ENCODE results near the gene CMC1. TPM values are rescaled to one million over a fixed set of nuclear protein-coding genes. Genes with fewer than 3 reads are reported as not detected.

Gene CMC1
- polyA plus RNA-seq, 2 of the 4 experiments (the other 2 are of a cell fraction), result 56.9 to 76.7 TPM

DNA sequence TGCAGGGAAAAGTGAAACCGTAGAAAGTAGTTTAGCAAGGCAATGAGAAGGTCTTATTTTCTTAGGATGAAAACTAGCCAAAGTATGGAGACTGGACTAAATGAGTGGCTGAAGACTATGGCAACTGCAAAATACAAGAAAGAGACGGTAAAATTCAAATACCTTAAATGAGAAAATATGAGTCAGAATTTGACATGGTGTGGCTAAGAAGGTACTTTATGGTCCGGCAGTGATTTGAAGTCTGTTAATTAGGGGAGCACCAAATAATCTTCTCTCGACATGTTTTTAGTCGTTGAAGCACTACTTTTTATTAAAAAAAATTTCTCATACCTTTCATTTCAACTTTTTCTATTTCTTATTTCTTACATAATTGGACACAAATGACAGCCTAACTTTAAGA is 12.8 kb upstream of the CMC1 start:
- no peak for ATAC-seq
- ChIA-PET CTCF (no interaction called here), POLR2A (no interaction called here)
- FAIRE-seq, result no peak
- TF ChIP-seq PHF8 (IDR thresholded peaks at IDR 0.05; ENCODE audit: borderline replicate concordance, low read depth) (no peak), FOSB (CRISPR knock-in tag; IDR thresholded peaks at IDR 0.05) (no peak), PBX3 (IDR thresholded peaks at IDR 0.05) (no peak), ZNF302 (CRISPR knock-in tag; IDR thresholded peaks at IDR 0.05) (no peak)
- H3K27ac ChIP-seq, result no peak overlapping the region
- no peak overlapping the region for H3K4me2 ChIP-seq
- H3K4me3 ChIP-seq, result no peak overlapping the region
- H3K9me3 ChIP-seq, result no peaks in the 10 kb centered on the region
- DNase-seq (ENCODE audit: low read depth in 1 of 2, low spot score in 1 of 2), result no peak
- WGBS (ENCODE audit: missing lambda C conversion rate), result 79% methylated on average over 5 of the region's 5 CpGs
- H3K4me1 ChIP-seq, result no peaks in the 10 kb centered on the region

DNA sequence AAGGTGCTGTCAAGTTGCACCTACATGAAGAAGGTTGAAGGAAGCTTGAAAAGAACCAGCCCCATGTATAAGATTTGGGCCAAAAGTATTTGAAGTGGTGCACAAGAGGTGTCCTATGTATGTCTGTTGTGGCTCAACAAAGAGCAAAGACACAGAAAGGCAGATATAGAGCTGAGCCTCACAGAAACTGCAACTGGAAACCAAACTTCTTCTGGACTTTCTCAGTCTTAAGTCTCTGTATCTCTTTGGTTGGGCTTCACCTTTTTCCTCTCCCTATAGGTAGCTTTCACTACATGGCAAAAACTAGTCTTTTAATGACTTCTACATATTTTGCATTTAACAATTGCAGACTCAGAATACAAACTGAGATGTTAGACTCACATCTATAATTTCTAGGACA is 8.8 kb upstream of the CMC1 start:
- POLR2A ChIA-PET, result no interaction called here
- no peak for ATAC-seq
- no peaks in the 10 kb centered on the region for H3K9me3 ChIP-seq
- no peak overlapping the region for H3K27ac ChIP-seq
- DNase-seq (ENCODE audit: low read depth in 1 of 2, low spot score in 1 of 2), result no peak
- no peaks in the 10 kb centered on the region for H3K4me1 ChIP-seq
- no peak overlapping the region for H3K4me3 ChIP-seq
- no peak for FAIRE-seq
- H3K4me2 ChIP-seq, result no peak overlapping the region
- CTCF ChIA-PET, result no interaction called here
- no peak for TF ChIP-seq JUNB (IDR thresholded peaks at IDR 0.05)
- TF ChIP-seq FOSL2 (IDR thresholded peaks at IDR 0.05), result no peak
- TF ChIP-seq FOSL2 (CRISPR knock-in tag; IDR thresholded peaks at IDR 0.05), result no peak
- TF ChIP-seq TFCP2L1 (CRISPR knock-in tag; IDR thresholded peaks at IDR 0.05), result no peak
- TF ChIP-seq, protein P1, sequence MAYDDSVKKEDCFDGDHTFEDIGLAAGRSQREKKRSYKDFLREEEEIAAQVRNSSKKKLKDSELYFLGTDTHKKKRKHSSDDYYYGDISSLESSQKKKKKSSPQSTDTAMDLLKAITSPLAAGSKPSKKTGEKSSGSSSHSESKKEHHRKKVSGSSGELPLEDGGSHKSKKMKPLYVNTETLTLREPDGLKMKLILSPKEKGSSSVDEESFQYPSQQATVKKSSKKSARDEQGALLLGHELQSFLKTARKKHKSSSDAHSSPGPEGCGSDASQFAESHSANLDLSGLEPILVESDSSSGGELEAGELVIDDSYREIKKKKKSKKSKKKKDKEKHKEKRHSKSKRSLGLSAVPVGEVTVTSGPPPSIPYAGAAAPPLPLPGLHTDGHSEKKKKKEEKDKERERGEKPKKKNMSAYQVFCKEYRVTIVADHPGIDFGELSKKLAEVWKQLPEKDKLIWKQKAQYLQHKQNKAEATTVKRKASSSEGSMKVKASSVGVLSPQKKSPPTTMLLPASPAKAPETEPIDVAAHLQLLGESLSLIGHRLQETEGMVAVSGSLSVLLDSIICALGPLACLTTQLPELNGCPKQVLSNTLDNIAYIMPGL (CRISPR knock-in tag; IDR thresholded peaks at IDR 0.05; ENCODE audit: borderline replicate concordance), result no peak
- TF ChIP-seq RFX5 (IDR thresholded peaks at IDR 0.05), result no peak
- no peak for TF ChIP-seq HOXB5 (CRISPR knock-in tag; IDR thresholded peaks at IDR 0.05)
- TF ChIP-seq PBX3 (IDR thresholded peaks at IDR 0.05), result no peak
- TF ChIP-seq ZFP36 (IDR thresholded peaks at IDR 0.05; ENCODE audit: borderline replicate concordance, partially characterized antibody), result no peak
- TF ChIP-seq MAFK (IDR thresholded peaks at IDR 0.05; ENCODE audit: partially characterized antibody), result no peak
- TF ChIP-seq ESRRA (IDR thresholded peaks at IDR 0.05; ENCODE audit: borderline replicate concordance, low read length), result no peak
- no peak for TF ChIP-seq KDM1A (IDR thresholded peaks at IDR 0.05; ENCODE audit: low read depth)
- TF ChIP-seq ATOH8 (CRISPR knock-in tag; IDR thresholded peaks at IDR 0.05; ENCODE audit: low read depth), result no peak
- no peak for TF ChIP-seq SMC3 (IDR thresholded peaks at IDR 0.05)
- TF ChIP-seq NPAS2 (CRISPR knock-in tag; IDR thresholded peaks at IDR 0.05; ENCODE audit: borderline replicate concordance), result no peak

DNA sequence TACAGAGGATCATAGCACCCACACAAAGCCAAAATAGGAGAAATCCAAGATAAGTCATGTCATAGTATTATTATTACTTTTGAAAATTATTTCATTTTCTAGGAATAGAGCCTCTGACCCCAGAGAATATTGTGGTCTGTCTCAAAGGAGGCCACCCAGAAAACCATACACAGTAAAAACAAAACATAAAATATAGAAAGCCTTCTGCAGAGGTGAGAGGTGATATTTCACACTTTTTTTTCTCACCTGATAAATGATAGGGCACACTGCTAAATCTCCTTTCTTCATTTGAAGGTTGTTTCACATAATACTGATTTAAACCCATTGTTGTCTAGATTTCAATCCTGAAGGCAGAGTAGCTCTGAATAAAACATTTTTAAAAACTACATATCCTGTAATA is 7.0 kb upstream of the CMC1 start:
- ChIA-PET POLR2A (no interaction called here), CTCF (no interaction called here)
- H3K27ac ChIP-seq, result no peak overlapping the region
- no peak for TF ChIP-seq RCOR1 (IDR thresholded peaks at IDR 0.05; ENCODE audit: low read depth, low read length)
- H3K4me3 ChIP-seq, result no peak overlapping the region
- H3K9me3 ChIP-seq, result no peaks in the 10 kb centered on the region
- no peak for FAIRE-seq
- ATAC-seq, result no peak
- no peak for DNase-seq (ENCODE audit: low read depth in 1 of 2, low spot score in 1 of 2)
- no peak overlapping the region for H3K4me2 ChIP-seq
- no peaks in the 10 kb centered on the region for H3K4me1 ChIP-seq

Data from A549 (cell line).